BE2C (cell line): Measurements from ENCODE around the gene TRAFD1.

Source experiments
- DNase-seq: peaks from one replicate; pipeline ENCODE4 v3.0.0-alpha.2; 2020
- H3K27me3 ChIP-seq: fragments of 250-450 bp; sonication (Bioruptor Pico); 2 replicates; pipeline ENCODE4 v1.5.1; 2020; ENCODE audit warnings: mild to moderate bottlenecking
- H3K36me3 ChIP-seq: fragments of 250-450 bp; sonication (Bioruptor Pico); 2 replicates; pipeline ENCODE4 v1.5.1; 2020; ENCODE audit warnings: mild to moderate bottlenecking
- H3K4me1 ChIP-seq: fragments of 250-450 bp; sonication (Bioruptor Pico); 2 replicates; pipeline ENCODE4 v1.5.1; 2020
- H3K4me3 ChIP-seq: 2 replicates; pipeline ENCODE4 v1.5.1; 2011; ENCODE audit warnings: low read depth, low read length
- H3K9me3 ChIP-seq: fragments of 250-450 bp; sonication (Bioruptor Pico); 2 replicates; pipeline ENCODE4 v1.5.1; 2020
- TF ChIP-seq, protein P1 (sequence below): IDR thresholded peaks from 2 replicates; pipeline ENCODE4 v1.5.1; 2012; ENCODE audit warnings: mild to moderate bottlenecking, low read depth, low read length

TRAFD1 gene

GRCh38 chr12:112166051-112167015, 41.0 kb downstream of the TRAFD1 start:
- Histone ChIP-seq H3K4me1 (no peaks in the 10 kb centered on the region), H3K36me3 (peaks cover 22% of the 10 kb centered on the region), H3K27me3 (no peaks in the 10 kb centered on the region), H3K4me3 (no peak overlapping the region), H3K9me3 (no peaks in the 10 kb centered on the region)
- TF ChIP-seq, protein P1, sequence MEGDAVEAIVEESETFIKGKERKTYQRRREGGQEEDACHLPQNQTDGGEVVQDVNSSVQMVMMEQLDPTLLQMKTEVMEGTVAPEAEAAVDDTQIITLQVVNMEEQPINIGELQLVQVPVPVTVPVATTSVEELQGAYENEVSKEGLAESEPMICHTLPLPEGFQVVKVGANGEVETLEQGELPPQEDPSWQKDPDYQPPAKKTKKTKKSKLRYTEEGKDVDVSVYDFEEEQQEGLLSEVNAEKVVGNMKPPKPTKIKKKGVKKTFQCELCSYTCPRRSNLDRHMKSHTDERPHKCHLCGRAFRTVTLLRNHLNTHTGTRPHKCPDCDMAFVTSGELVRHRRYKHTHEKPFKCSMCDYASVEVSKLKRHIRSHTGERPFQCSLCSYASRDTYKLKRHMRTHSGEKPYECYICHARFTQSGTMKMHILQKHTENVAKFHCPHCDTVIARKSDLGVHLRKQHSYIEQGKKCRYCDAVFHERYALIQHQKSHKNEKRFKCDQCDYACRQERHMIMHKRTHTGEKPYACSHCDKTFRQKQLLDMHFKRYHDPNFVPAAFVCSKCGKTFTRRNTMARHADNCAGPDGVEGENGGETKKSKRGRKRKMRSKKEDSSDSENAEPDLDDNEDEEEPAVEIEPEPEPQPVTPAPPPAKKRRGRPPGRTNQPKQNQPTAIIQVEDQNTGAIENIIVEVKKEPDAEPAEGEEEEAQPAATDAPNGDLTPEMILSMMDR = no peak
- DNase-seq = no peak

DNA sequence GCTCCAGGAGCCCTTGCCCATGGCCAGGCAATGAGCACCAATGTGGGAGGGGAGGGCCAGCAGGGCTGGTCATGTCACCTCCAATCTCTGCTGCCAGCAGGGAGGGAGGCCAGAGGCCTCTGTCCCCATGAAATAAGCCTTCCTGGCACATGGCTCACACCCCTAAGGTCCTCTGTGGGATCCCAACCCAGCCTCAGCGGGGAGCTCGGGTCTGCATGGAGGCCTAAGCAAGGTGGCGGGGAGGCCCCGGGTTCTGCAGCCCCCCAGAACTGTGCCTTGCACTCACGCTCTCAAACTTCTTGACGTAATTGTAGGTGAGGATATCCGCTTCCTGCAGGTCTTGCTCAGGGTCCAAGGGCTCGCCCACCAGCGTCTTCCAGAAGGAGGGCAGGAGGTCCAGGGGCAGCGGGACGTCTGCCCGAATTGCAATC, 41.7 kb downstream of the TRAFD1 start:
- H3K27me3 ChIP-seq = no peaks in the 10 kb centered on the region
- TF ChIP-seq, protein P1 = no peak
- no peak overlapping the region for H3K4me3 ChIP-seq
- no peak for DNase-seq
- no peaks in the 10 kb centered on the region for H3K9me3 ChIP-seq
- H3K4me1 ChIP-seq = no peaks in the 10 kb centered on the region
- H3K36me3 ChIP-seq = peaks cover 22% of the 10 kb centered on the region

DNA sequence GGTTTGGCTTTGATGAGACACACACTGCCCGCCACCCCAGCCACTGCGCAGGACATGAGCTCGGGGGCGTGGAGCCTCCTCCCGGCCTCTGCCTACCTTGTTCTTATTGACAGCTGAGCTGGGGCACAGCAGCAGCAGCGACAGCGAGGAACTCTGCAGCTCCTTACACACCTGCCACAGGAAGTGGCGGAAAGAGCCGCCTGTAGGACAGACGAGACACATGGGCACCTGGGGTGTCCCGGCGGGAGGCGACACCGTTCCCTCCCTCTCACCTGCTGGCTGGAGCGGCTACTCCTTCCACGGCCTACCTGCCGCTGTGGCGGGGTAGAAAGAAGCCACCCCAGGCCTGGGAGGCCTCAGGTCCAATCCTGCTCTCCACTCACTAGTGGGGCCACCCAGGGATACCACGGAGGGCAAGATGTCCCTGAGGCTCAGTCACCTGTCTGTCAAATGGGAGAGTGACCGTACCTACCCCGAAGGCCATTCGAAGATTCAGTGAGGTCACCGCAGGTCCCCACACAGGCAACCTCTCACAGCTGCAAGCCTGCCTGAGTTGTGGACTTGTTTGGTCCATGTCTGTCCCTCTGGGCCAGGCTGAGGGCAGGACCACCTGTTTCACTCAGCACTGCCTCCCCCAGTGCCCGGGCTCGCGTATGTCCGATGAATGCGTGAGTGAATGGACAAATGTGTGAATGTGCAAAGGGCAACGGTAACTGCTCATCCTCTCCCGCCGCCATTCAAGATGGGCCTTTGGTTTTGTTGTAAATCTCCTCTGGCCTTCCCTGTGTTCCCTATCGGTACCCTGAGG, 42.6 kb downstream of the TRAFD1 start:
- TF ChIP-seq, protein P1 = no peak
- DNase-seq = no peak
- no peak overlapping the region for H3K4me3 ChIP-seq

DNA sequence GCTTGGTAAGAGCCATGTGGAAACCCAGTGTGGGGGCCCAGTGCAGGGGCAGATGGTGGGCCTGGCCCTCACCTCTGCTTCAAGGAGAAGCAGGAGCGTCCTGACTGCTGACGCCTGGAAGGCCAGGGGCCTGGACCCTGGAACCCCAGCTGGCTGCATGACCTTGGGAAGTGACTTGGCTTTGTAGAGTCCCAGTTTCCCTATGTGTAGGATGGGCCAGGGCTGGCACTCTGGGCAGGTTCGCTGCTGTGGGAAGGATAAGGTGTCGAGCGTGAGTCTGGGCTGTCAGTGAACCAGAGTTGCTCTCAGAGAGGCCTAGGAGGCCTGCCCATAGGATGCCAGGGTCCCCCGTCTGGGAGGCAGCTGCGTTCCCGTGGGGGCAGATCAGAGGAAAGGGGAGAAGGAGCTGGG, 43.2 kb downstream of the TRAFD1 start:
- Histone ChIP-seq H3K4me1 (no peaks in the 10 kb centered on the region), H3K27me3 (no peaks in the 10 kb centered on the region), H3K4me3 (no peak overlapping the region), H3K9me3 (no peaks in the 10 kb centered on the region), H3K36me3 (peaks cover 22% of the 10 kb centered on the region)
- TF ChIP-seq, protein P1 = no peak
- no peak for DNase-seq

More for the DNA sequence above, 42.6 kb downstream of the TRAFD1 start:
- Histone ChIP-seq H3K27me3 (no peaks in the 10 kb centered on the region), H3K9me3 (no peaks in the 10 kb centered on the region), H3K36me3 (peaks cover 22% of the 10 kb centered on the region), H3K4me1 (no peaks in the 10 kb centered on the region)

- Histone ChIP-seq H3K4me3 (no peak overlapping the region), H3K27me3 (no peaks in the 10 kb centered on the region), H3K9me3 (no peaks in the 10 kb centered on the region), H3K36me3 (peaks cover 18% of the 10 kb centered on the region), H3K4me1 (no peaks in the 10 kb centered on the region)
- no peak for DNase-seq
- TF ChIP-seq, protein P1 = no peak
Measured at GRCh38 chr12:112169161-112169872, 44.0 kb downstream of the TRAFD1 start.
